ENCODE data around the gene CAMLG.

- TF ChIP-seq CTCF (IDR thresholded peaks at IDR 0.05) (peak in 2 of 6 experiments; percentile 17 to 26), POLR2A (IDR thresholded peaks at IDR 0.05) (no peak)
Measured at GRCh38 chr5:134784241-134784920, 46.0 kb downstream of the CAMLG start.
